Measurements from ENCODE around the gene ZBP1. TPM values are rescaled to one million over a fixed set of nuclear protein-coding genes. Genes with fewer than 3 reads are reported as not detected.

ZBP1 gene
- total RNA-seq, 1 experiment from 2014 or later: not detected

GRCh38 chr20:57559658-57560553 is 60.3 kb downstream of the ZBP1 start:
- peaks cover 6% of the 10 kb centered on the region for H3K4me1 Mint-ChIP-seq (ENCODE audit: low read depth, unreplicated experiment)
- H3K4me3 ChIP-seq (ENCODE audit: low read depth, low read length): no peak overlapping the region
- H3K27me3 ChIP-seq (replicated peaks; ENCODE audit: control insufficient read depth, insufficient read depth, low read length): no peaks in the 10 kb centered on the region
- H3K27ac Mint-ChIP-seq (ENCODE audit: unreplicated experiment): no peak overlapping the region
- ChIA-PET CTCF (interaction anchor here (2.0 to 2.1 kb wide), 2 partner anchors 14 to 33 kb away, joined by 4 to 5 read pairs; no protein-coding TSS in a partner anchor), POLR2A (no interaction called here)
- no peak overlapping the region for H3K4me3 Mint-ChIP-seq (ENCODE audit: unreplicated experiment)
- no peaks in the 10 kb centered on the region for H3K36me3 ChIP-seq (ENCODE audit: control insufficient read depth, insufficient read depth, low read length)
- H3K36me3 Mint-ChIP-seq (ENCODE audit: insufficient read depth, unreplicated experiment): no peaks in the 10 kb centered on the region
- no peaks in the 10 kb centered on the region for H3K9me3 Mint-ChIP-seq (ENCODE audit: unreplicated experiment)
- H3K27me3 Mint-ChIP-seq (ENCODE audit: insufficient read depth, unreplicated experiment): peaks cover 30% of the 10 kb centered on the region
- no peak for TF ChIP-seq CTCF (IDR thresholded peaks at IDR 0.05; ENCODE audit: insufficient read depth in 1 of 2, low read depth in 1 of 2, low read length in 1 of 2, severe bottlenecking in 1 of 2, unreplicated experiment in 1 of 2)
- peaks cover 4% of the 10 kb centered on the region; the same call in 1 of the 2 replicates for H3K9me3 ChIP-seq
- H3K4me1 ChIP-seq: peaks cover 24% of the 10 kb centered on the region; the same call in 1 of the 2 replicates
- intact Hi-C loops (cut with micrococcal nuclease; ENCODE audit: unreplicated experiment): loop anchor here (2.0 kb wide), 1 partner anchor 21 kb away; no protein-coding TSS in a partner anchor
- BruUV-seq (replicated peaks): no TSS peak
- DNase-seq: no peak

GRCh38 chr20:57559289-57559634 is 61.0 kb downstream of the ZBP1 start:
- H3K4me3 ChIP-seq (ENCODE audit: low read depth, low read length): no peak overlapping the region
- DNase-seq: no peak
- H3K27me3 Mint-ChIP-seq (ENCODE audit: insufficient read depth, unreplicated experiment): peaks cover 27% of the 10 kb centered on the region
- H3K36me3 ChIP-seq (ENCODE audit: control insufficient read depth, insufficient read depth, low read length): no peaks in the 10 kb centered on the region
- no peak for TF ChIP-seq CTCF (IDR thresholded peaks at IDR 0.05; ENCODE audit: insufficient read depth in 1 of 2, low read depth in 1 of 2, low read length in 1 of 2, severe bottlenecking in 1 of 2, unreplicated experiment in 1 of 2)
- H3K4me1 Mint-ChIP-seq (ENCODE audit: low read depth, unreplicated experiment): peaks cover 6% of the 10 kb centered on the region
- no TSS peak for BruUV-seq (replicated peaks)
- intact Hi-C loops (cut with micrococcal nuclease; ENCODE audit: unreplicated experiment): no loop called here
- ChIA-PET CTCF (interaction anchor here (2.0 to 2.1 kb wide), 2 partner anchors 15 to 32 kb away, joined by 4 to 5 read pairs; no protein-coding TSS in a partner anchor), POLR2A (no interaction called here)
- no peak overlapping the region for H3K27ac Mint-ChIP-seq (ENCODE audit: unreplicated experiment)
- no peaks in the 10 kb centered on the region for H3K36me3 Mint-ChIP-seq (ENCODE audit: insufficient read depth, unreplicated experiment)
- no peak overlapping the region for H3K4me3 Mint-ChIP-seq (ENCODE audit: unreplicated experiment)
- no peaks in the 10 kb centered on the region for H3K27me3 ChIP-seq (replicated peaks; ENCODE audit: control insufficient read depth, insufficient read depth, low read length)
- peaks cover 24% of the 10 kb centered on the region; the same call in 1 of the 2 replicates for H3K4me1 ChIP-seq
- H3K9me3 Mint-ChIP-seq (ENCODE audit: unreplicated experiment): no peaks in the 10 kb centered on the region
- H3K9me3 ChIP-seq: peaks cover 4% of the 10 kb centered on the region; the same call in 1 of the 2 replicates

DNA sequence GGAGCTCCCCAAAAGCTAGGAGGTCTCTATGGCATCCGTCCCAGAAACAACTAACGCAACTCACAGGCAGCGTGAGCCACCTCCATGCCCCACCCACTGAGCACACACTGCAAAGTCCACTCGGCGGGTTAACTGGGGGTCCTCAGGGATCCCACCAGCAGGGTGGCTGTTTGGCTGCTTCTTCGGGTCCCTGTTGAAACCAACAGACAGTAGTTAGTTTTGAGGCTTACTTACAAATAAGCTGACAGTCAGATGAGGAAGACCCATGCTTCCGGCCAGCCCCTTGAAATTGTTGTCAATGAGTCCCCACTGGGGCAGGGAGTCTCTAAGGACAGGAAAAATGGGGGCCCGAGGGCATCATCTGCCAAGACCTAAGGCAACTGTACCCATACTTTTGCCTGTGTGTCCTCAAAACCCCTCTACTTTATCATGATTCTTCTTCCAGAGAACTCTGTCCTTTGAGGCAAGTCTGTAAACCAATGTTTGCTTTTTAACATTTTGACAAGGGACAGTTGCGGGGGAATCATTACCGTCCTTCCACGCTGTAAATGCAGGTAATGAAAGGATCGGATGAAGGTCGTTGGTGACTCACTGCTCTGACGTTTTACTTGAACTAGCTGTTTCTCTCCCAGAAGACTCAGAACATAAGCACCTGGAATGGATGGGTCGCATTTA is 61.5 kb downstream of the ZBP1 start:
- intact Hi-C loops (cut with micrococcal nuclease; ENCODE audit: unreplicated experiment): no loop called here
- no peak for DNase-seq
- Histone ChIP-seq H3K36me3 (ENCODE audit: control insufficient read depth, insufficient read depth, low read length) (no peaks in the 10 kb centered on the region), H3K27me3 (replicated peaks; ENCODE audit: control insufficient read depth, insufficient read depth, low read length) (no peaks in the 10 kb centered on the region), H3K4me1 (peaks cover 24% of the 10 kb centered on the region; the same call in 1 of the 2 replicates), H3K4me3 (ENCODE audit: low read depth, low read length) (no peak overlapping the region), H3K9me3 (peaks cover 4% of the 10 kb centered on the region; the same call in 1 of the 2 replicates)
- ChIA-PET POLR2A (no interaction called here), CTCF (interaction anchor here (0.6 to 2.1 kb wide), 3 partner anchors 15 to 64 kb away, joined by 3 to 5 read pairs (median 4); no protein-coding TSS in a partner anchor)
- Mint-ChIP-seq H3K27ac (ENCODE audit: unreplicated experiment) (no peak overlapping the region), H3K4me3 (ENCODE audit: unreplicated experiment) (no peak overlapping the region), H3K27me3 (ENCODE audit: insufficient read depth, unreplicated experiment) (peaks cover 32% of the 10 kb centered on the region), H3K36me3 (ENCODE audit: insufficient read depth, unreplicated experiment) (no peaks in the 10 kb centered on the region), H3K4me1 (ENCODE audit: low read depth, unreplicated experiment) (peaks cover 6% of the 10 kb centered on the region), H3K9me3 (ENCODE audit: unreplicated experiment) (no peaks in the 10 kb centered on the region)
- TF ChIP-seq CTCF (IDR thresholded peaks at IDR 0.05; ENCODE audit: insufficient read depth in 1 of 2, low read depth in 1 of 2, low read length in 1 of 2, severe bottlenecking in 1 of 2, unreplicated experiment in 1 of 2): no peak
- no TSS peak for BruUV-seq (replicated peaks)
